ENCODE results near the gene MEF2C. TPM values are rescaled to one million over a fixed set of nuclear protein-coding genes. Genes with fewer than 3 reads are reported as not detected.

Gene MEF2C
- polyA plus RNA-seq, 5 donors, result 68.8 to 99.9 (median 84.6) TPM

DNA sequence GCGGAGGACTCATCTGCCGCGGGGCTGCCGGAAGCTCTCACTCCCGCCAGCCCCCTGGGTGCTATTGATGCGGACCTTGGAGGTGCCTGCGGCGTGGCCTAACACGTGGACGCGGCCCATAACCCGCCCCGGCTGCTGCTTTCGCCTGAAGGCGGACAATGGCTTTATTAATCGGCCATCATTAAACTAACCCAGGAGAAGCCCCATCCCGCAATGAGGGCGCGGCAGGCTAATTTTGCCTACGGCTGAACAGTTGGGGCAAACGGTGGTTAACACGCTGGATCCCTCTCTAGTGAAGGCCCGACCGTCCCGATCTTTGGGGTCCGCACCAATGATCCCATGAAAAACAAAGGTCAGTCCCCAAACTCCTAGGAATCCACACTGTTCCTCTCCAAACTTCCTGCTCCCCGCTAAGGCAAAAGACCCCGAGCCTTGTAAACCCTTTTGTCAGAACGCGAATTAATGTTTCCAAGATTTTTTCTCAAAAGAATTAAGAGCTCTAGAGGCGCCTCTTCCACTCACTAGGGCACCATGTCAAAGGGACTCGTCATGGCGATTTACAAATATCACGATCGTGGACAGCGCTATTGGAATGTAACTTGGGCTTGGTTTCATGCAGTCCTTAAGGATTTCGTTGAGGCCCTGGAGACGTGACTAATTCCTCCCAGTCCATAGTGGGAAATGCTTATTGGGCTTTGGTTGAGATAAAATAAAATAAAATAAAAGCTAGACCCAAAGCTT, 193.1 kb downstream of the MEF2C start:
- DNase-seq, result no peak

DNA sequence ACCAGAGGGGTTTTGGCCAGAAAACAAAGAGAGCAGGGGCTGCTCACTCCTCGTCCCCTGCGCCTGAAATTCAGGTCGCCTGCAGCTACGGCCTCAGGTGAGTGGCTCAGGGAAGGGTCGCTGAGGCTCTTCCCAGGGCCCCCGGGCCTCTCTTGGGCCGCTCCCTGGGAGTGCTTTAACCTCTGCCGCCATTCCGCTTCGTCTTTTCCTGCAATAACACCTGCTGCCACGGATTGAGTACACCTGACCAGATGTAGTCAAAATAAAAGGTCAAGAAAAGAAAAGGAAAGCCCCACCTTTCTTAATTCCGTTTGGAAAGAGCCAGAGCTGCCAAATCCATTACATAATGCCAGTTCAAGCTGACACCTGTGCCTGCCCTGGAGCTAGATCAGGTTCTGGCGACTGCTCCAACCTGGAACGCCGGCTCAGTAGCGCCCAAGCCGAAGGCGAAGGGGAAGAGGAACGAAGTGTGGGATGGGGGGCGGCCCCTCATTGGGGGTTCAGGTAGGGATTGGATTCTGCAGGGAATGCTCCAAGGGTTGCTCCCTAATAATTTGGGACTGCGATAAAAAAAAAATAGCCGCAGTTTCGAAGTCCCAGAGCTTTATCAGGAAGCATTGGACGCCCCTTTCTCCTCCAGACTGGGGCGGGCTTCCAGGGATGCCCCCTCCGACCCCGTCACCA, 193.9 kb downstream of the MEF2C start:
- DNase-seq, result no peak

DNA sequence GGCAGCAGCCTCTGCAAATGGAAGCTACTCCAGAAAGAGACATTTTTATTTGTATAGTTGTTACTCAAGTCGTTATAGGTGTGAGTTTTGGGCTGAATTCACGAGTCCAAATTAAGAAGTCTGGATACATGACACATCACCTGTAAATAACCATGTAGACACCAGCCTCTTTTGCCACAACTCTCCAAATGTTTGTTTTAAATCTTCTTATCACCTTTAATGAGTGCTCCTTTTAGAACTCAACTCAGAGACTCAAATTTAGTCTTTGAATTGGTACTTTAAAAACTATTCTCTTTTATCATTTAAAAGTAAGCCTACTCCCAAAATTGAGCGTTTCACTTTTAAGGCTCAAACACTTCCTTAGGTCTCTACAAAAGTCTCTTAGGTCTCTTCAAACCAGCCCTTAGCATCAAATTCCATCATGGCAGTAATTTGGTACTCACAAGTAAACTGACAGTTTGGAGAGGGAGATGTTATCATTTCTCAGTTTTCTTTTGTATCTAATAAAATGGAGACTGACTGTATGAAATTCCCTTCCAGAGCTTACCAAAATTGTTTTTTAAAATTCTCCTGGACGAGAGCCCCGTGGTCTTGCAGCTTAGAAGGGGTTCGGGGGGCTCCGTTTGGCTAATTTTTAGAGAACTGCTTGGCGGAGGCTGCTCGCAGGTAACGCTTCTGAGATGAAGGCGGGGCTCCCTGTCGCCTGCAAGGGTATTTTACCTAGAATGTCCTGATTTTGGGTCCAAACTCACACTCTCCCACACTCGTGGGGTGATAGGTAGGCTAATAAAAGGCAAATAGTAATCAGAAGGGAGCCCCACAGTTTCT, 194.6 kb downstream of the MEF2C start:
- no peak for DNase-seq

DNA sequence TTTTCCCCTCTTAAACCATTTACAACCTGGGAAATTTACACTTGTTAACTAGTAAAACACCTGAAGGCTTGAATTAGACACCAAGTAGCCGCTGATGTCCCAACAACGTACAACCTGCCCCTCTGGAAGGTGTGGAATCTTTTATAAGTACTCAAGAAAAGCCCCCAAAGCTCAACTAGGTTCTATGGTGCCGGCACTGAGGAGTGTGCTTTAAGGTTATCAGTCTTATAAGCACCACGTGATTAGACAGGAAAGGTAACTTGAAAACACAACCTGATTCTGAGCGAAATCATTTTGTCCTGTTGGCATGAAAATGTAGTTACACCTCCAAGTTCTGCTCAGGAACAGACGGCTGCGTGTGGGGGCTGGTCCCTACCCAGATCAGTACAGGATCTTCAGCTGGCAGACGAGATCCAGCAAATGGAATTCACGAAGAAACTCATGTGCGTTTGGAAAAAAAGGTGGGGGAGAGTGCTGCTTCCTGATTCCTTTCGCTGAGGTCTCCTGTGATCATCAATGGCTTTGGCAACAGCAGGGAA, 195.5 kb downstream of the MEF2C start:
- no peak for DNase-seq

DNA sequence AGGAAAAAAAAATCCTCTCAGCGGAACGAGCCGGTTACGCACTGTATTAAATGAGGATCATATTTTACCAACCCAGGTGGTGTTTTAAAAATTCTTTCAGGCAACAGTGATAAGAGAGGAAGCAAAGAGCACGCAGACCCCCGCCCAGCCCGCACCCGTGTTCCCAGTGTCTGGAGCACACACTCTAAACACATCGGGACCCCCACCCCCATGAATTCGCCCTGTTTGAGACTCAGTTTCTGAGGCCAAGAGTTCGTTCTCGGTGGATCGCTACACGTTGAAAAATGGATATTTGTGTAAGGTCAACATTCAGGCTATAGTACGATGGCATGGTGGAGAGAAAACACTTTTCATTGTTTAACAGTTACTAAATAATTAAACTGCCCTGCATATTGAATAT, 196.3 kb downstream of the MEF2C start:
- DNase-seq, result no peak

DNA sequence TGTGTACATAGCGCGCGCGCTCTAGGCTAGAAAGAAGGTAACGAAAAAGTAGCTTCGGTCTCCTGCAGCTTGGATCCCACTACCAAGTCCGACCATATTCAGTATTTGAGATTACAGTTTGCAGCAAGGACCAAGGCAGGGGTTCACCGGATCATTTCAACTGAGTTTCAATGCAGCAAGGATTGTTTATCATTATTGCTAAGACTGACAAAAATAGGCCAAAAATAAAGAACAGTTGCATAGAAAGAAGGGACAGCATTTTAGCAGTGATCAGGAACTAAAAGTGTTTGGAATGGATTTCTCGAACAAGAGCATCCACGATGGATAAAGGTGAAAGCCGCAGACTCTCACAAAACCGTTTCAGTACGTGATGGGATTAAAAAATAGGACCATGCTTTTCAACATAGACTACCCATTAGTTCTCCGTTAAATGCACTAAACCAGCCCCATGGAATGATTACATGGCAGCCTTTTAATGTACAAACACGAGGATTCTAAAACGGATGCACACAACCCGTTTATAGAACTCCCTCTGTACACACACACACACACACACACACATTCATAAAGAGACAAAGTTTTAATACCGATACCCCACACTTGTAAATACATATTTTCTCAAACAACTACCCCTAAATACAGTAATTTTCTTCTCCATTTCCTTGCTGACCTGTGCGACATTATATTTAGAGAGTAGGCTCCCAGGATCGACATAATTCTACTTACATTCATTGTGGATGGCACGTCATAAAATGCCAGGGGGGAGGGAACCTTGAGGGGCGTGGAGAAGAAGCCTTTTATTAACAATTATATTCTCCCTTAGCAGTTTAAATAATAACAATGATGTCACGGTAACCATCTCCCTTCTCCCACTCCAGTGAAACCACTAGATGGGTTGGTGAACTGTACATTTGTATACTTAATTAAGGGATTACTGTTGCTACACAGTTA, 197.1 kb downstream of the MEF2C start:
- DNase-seq, result no peak

DNA sequence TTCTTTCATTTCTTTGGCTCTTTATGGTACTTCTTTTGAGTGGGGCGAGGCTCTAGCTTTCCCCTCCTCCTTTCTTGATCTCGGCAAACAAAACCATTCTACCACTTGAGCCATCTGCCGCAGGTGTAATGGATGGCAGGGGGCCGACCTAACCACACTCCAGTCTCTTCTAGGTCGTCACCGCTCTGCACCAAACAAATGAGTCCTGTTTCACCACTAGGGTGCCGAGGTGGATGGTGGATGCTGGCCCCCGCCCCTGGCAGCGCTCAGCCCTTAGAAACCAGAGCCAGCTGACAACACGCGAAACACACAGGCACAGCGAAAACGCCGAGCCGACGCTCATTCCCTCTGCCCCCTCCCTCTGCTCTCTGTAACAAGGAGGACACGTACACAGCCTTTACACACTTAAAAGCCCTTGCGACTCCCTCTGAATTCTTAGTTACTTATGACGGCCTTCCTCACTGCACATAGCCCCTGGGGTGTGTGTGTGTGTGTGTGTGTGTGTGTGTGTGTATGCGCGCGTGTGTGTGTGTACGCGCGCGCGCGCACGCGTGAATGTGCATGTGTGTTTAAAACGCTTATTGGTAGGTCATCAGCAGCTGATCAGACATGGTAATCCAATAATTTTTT, 199.4 kb downstream of the MEF2C start:
- DNase-seq, result no peak

DNA sequence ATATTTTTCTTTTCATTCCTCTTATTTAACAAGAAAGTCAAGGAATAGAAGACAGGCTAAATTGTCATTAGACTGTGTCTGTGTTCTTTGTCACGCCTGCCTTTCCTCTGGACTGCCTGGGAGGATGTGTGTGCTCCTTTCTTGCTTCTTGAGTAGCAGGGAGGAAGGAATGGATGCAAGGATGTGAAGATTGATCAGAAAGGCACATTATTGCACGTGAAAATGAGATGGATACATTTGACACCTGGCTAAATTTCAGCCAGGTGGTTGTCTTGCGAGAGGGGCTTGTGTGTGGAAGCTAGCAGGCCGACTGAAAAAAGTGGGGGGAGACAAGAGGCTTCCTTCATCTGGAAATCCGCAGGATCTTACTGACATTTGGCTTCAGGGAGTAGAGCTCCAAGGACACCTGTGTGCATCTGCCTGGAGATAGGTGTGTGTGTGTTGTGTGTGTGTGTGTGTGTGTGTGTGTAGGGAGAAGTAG, 200.1 kb downstream of the MEF2C start:
- no peak for DNase-seq

DNA sequence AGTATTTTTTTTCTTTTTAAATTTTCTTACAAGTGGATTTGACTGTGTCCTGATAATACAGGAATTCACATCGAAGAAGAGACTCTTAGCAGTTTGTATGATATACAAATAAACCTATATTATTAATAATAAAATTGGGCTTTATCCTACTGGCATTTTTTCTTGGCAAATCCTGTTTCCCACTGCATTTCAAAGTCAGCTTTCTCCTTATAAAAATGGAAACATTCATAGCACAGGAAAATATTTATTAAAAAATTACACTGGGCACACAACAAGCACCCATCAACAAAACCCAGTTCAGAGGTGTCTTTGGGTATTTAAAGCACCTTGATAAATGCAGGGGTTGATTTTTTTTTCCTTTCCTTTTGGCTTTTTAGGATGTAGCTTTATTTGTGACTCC, 200.9 kb downstream of the MEF2C start:
- no peak for DNase-seq

DNA sequence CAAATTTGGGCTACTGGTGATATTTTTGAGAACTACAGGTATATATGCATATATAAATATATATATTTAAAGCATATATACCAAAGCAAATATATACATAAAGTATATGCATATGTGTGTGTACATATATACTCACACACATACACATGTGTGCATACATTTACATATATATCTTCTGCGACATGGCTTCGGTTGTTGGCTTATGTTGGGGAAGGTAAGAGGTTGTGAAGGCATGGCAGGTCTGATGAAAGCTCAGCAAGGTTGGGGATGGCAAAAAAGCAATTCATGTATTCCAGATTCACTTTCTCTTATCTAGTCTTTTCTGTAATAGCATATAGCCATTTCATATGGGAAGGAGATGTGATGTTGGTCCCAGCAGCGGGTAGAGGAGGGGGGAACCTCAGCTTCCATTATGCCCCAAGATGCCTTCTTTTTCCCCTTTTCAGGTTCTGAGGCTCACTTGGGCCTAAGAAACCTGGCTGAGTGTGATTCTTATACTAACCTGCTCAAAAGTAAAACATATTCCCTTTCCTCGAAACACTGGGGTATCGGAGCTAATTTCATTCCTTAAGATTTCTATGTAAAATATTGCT, 201.7 kb downstream of the MEF2C start:
- DNase-seq, result no peak

DNA sequence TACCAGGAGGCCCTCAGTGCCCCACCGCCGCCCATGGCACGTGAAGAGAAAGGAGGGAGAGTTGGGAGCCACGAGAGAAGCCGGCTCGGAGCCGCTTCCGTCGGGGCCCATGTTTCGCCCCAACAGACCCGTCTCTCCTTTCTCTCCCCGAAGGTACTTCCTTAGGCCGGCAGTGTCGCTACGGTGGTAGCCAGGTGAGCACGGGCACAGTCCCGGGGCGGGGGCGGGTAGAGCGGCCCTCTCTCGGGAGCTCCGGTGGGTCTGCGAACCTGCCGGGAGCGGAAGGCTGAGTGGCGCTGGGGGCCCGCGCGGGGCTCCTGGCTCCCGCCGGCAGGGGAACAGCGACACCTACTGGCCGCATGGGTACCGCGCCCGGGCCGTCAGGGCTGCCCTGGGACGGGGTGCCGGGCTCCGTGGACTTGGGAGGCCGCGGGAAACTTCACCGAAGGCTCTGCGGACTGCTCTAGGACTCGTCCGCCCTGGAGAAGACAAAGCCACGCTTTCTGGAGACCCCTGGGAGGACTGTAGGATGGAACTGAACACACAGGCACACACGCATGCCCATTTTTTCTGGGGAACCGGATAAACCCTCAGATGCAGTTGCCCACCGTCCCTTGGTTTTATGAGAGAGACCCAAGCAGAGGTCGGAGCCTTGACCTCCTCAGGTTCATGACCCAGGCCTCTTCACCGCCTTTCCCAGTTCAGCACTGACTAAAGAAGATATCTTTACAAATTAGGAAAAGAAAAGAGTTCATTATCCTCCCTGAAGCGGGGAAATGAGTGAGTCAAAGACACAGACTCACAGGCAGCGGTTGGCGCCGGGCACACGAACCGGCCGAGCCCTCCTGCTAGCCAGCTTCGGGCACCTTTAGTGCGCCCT, 202.5 kb downstream of the MEF2C start:
- peak; percentile 46 to 60 for DNase-seq

DNA sequence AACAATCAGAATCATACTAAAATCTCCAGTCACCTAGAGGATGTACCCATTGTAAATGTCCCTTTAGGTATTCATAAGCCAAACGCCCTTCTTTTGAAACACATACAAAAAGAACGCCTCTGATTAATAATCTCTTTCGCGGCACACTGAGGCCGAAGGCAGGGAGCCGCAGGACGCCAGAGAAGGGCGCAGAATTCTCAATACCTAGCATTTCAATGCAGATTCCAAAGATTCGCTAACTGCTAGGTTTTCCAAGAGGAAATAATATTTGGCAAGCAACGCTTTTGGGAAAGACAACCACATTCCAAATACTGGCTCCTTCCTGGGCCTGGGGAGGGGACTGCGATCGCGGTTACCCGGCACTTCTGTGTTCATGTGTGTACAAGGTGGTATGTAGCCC, 203.3 kb downstream of the MEF2C start:
- no peak for DNase-seq

DNA sequence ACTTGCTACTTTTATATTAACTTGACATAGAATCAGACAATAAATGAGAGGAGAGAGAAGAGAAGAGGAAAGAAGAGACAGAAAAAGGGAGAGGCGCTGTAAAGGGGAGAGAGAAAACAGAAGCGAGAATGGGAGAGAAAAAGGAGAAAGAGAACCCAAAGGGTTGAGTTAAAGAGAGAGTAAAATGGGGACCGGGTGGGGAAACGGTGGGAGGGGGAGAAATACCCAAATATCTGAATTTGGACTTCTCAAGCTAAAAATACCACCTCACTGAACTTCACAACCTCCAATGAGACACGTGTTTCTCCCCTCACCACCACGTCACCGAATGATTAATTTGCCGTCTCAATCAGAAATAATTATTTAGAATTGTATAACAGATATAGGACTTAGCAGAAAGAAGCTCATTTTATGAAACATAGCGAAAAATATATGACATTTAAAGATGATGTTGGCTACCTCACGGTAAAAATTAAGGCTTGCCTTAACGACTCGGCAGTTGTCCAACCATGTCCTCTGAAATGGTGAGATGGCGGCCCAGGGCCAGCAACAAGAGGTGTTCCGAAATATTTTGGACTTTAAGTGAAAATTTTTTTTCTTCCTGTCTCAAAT, 204.1 kb downstream of the MEF2C start:
- no peak for DNase-seq

DNA sequence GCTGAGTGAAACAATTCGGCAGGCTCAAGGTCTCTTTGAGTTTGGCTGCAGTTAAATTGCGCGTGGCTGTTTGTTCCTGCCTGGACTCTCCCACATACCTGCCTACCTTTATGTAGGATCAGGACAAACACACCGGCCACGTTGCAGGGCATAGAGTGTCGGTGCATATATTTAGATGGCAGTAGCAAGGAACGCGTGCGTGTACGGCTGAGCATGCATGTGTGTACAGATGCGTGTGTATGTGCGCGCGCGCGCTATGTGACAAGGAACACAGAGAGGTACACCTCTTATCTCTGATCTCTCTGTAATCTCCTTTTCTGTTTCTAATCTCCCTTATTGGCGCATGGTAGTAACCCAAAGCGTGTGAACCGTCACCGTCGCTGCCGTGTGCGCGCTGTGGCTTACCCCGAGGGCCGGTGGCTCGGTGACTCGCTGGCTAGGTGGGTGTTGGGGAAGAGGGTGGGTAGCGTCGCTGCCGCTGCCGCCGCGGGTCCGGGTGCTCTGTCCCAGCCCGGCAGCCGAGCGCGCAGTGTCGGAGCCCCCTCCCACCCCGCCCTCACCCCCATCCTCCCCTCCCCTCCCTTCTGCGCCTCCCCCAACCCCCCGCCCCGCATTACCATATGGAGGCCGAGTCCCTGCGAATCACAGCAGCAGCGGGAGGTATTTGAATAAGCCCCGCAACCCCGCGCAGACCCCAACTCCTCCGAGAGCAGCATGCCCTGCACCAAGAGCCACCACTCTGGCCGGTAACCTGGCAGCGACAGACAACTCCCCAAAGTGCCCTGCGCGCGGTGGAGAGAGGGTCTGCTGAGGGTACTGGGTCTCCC, 204.8 kb downstream of the MEF2C start:
- no peak for DNase-seq

DNA sequence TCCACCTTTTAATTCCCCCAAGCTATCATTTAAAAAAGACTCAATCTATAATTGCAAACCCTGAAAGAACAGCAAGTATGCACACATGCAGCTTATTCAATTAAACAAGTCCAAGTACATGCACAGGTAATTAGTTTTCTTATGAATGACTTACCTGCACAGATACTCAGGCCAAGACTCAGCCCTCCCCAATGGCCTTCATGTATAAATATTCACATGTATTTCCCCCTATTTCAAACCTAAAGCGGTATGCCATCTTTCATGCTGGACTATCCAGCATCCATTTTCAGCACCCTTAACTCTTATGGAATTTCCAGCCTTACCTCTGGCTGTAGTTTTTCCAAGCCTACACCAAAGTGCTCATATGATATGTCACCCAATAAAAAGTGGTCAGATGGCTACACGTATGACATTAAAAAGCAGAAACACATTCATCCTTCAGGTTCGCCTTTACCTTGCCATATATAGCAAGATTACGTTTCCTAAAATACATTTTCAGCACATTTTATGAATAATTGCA, 205.5 kb downstream of the MEF2C start:
- no peak for DNase-seq

DNA sequence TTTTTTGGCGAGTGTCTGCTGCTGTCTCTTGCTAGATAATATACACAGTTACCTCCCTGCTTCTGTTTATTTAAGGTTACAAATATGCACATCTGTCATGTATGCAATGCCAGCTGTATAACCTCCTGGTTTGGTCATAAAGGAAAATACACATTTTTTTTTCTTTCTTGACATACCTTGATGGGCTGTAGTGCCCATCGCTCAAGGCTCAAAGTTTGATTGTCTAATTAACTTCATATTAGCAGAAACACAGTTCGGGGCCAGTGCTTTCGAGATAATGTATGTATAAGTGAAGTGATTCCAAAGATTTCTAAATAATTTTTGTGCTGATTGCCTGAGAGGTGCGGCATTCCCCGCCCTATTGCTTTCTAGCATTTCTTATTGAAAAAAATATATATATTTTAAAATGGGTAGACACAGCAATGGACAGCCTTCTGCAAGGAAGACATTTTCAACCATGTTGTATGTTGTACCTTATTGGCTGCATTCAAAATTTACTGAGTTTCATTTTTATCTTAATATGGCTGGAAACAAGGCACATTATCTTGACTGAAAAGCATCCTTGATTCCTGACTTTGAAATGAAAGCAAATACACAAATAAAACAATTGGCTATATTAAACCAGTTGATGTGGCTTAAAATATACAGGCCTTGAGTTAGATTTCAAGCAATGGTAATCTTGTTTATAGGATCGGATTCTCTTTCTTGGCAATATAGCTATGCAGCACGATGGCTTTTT, 206.2 kb downstream of the MEF2C start:
- no peak for DNase-seq
